Measurements from ENCODE around the gene EFCAB9. TPM values are rescaled to one million over a fixed set of nuclear protein-coding genes. Genes with fewer than 3 reads are reported as not detected.

EFCAB9 gene
- total RNA-seq, 1 donor from 2014 or later, result not detected

GRCh38 chr5:172235827-172236736 lies 42.1 kb downstream of the EFCAB9 start:
- Mint-ChIP-seq H3K9me3 (no peaks in the 10 kb centered on the region), H3K4me3 (peak overlapping the region; percentile 42), H3K27ac (peak overlapping the region; percentile 72), H3K36me3 (peaks cover 13% of the 10 kb centered on the region), H3K4me1 (ENCODE audit: unreplicated experiment) (peaks cover 26% of the 10 kb centered on the region), H3K27me3 (no peaks in the 10 kb centered on the region)
- no peak for DNase-seq (ENCODE audit: extremely low spot score, unreplicated experiment)
- no peak for TF ChIP-seq CTCF (conservative IDR thresholded peaks at IDR 0.05)

- TF ChIP-seq CTCF (conservative IDR thresholded peaks at IDR 0.05), result no peak
- Mint-ChIP-seq H3K27ac (no peak overlapping the region), H3K36me3 (peaks cover 16% of the 10 kb centered on the region), H3K4me3 (no peak overlapping the region), H3K9me3 (peaks cover 4% of the 10 kb centered on the region), H3K4me1 (ENCODE audit: unreplicated experiment) (peaks cover 26% of the 10 kb centered on the region), H3K27me3 (no peaks in the 10 kb centered on the region)
- DNase-seq (ENCODE audit: extremely low spot score, unreplicated experiment), result no peak
Measured at GRCh38 chr5:172238334-172238733, 44.4 kb downstream of the EFCAB9 start.

- no peaks in the 10 kb centered on the region for H3K27me3 Mint-ChIP-seq
Measured at GRCh38 chr5:172243302-172243701, 49.3 kb downstream of the EFCAB9 start.

DNA sequence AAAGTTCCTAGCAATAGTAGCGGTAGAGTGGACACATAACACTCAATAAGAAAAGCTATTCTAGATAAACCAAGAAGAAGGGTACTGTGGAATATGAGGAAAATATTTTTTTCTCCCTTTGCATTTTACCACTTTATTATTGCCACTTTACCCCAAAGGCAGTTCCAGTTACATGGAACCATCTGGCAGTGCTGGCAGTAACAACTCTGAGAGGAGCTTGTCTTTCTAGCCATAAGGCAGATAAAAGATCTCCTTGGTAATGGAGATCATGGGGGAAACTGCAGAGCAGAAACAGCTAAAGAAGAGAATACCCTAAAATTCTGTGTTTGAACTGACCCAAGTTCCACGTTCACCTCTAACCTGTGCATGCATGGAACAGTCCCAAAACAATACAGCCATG lies 51.1 kb downstream of the EFCAB9 start:
- no peak overlapping the region for H3K27ac Mint-ChIP-seq
- no peak overlapping the region for H3K4me3 Mint-ChIP-seq
- no peaks in the 10 kb centered on the region for H3K27me3 Mint-ChIP-seq
- no peak for TF ChIP-seq CTCF (conservative IDR thresholded peaks at IDR 0.05)
- no peak for DNase-seq (ENCODE audit: extremely low spot score, unreplicated experiment)
- H3K9me3 Mint-ChIP-seq, result peaks cover 9% of the 10 kb centered on the region
- peaks cover 13% of the 10 kb centered on the region for H3K4me1 Mint-ChIP-seq (ENCODE audit: unreplicated experiment)
- H3K36me3 Mint-ChIP-seq, result peaks cover 31% of the 10 kb centered on the region

More at GRCh38 chr5:172243302-172243701, 49.3 kb downstream of the EFCAB9 start:
- Mint-ChIP-seq H3K9me3 (peaks cover 4% of the 10 kb centered on the region), H3K36me3 (peaks cover 28% of the 10 kb centered on the region), H3K4me1 (ENCODE audit: unreplicated experiment) (peaks cover 11% of the 10 kb centered on the region), H3K4me3 (no peak overlapping the region), H3K27ac (no peak overlapping the region)
- no peak for DNase-seq (ENCODE audit: extremely low spot score, unreplicated experiment)
- no peak for TF ChIP-seq CTCF (conservative IDR thresholded peaks at IDR 0.05)

GRCh38 chr5:172245703-172246125 lies 51.7 kb downstream of the EFCAB9 start:
- peaks cover 9% of the 10 kb centered on the region for H3K9me3 Mint-ChIP-seq
- peak overlapping the region; percentile 34 for H3K27ac Mint-ChIP-seq
- DNase-seq (ENCODE audit: extremely low spot score, unreplicated experiment), result no peak
- no peaks in the 10 kb centered on the region for H3K27me3 Mint-ChIP-seq
- no peak for TF ChIP-seq CTCF (conservative IDR thresholded peaks at IDR 0.05)
- H3K4me1 Mint-ChIP-seq (ENCODE audit: unreplicated experiment), result peaks cover 13% of the 10 kb centered on the region
- H3K36me3 Mint-ChIP-seq, result peaks cover 34% of the 10 kb centered on the region
- H3K4me3 Mint-ChIP-seq, result no peak overlapping the region

Data from type B pancreatic cell (in vitro differentiated cells).